Mucosa of descending colon (tissue), 3 donors: ENCODE measurements around the gene TMPRSS6. TPM values are rescaled to one million over a fixed set of nuclear protein-coding genes. Genes with fewer than 3 reads are reported as not detected.
A peak's percentile ranks its signal among the peaks of the same experiment; 100 is the strongest.

Experiments
- ATAC-seq: fragments of 200-7000 bp; cut with Tn5 transposase; one replicate; pipeline ENCODE4 v1.9.1; 2020; ENCODE audit warnings: mild to moderate bottlenecking, moderate library complexity
- DNase-seq, 3 donors: peaks; one replicate each; pipeline ENCODE4 v3.0.0-alpha.2; 2020
- H3K36me3 ChIP-seq: fragments of 200-600 bp; one replicate; pipeline ENCODE4 v1.8.0; 2021; ENCODE audit warnings: low read depth, mild to moderate bottlenecking
- H3K4me1 ChIP-seq: fragments of 200-600 bp; one replicate; pipeline ENCODE4 v1.8.0; 2021; ENCODE audit warnings: low read depth, mild to moderate bottlenecking
- H3K4me3 ChIP-seq: fragments of 200-600 bp; one replicate; pipeline ENCODE4 v1.8.0; 2021; ENCODE audit warnings: mild to moderate bottlenecking
- H3K9me3 ChIP-seq: fragments of 200-600 bp; one replicate; pipeline ENCODE4 v1.8.0; 2021; ENCODE audit warnings: mild to moderate bottlenecking
- CTCF ChIP-seq: fragments of 200-600 bp; IDR thresholded peaks from one replicate; pipeline ENCODE4 v1.8.0; 2022; ENCODE audit warnings: antibody characterized with exemption, mild to moderate bottlenecking
- intact Hi-C, 2 donors: fragments of 100-400 bp; cut with DNase I in 1 of 2; cut with micrococcal nuclease in 1 of 2; formaldehyde crosslinking; loops; one replicate each; pipeline versions ENCODE4 v1.11.0 to v1.11.1; 2022; cut with DNase I, micrococcal nuclease
- total RNA-seq, 3 donors: library from RNA; stranded (reverse); fragmentation: NEBNext Ultra II Directional in 2 of 3; extraction: Animal tissue kit (Norgen Biotek cat#: 25700) in 2 of 3; gene quantifications; one replicate each; pipeline versions ENCODE4 v1.2.1 to v1.2.4, GENCODE V29; 2021 to 2023
- donor health status: DM: no; HTN: no; CAD: no; lungs with moderate emphysema.
- donor health status: DM: no; HTN: no; CAD: no.
- donor health status: DM: no; HTN: yes; CAD: no.

TMPRSS6 gene
- total RNA-seq, 3 donors from 2014 or later = 0.29 to 0.46 TPM; not detected in 1

GRCh38 chr22:37023743-37024338 is 85.7 kb downstream of the TMPRSS6 start:
- Histone ChIP-seq H3K4me1 (peaks cover 31% of the 10 kb centered on the region), H3K9me3 (no peaks in the 10 kb centered on the region), H3K36me3 (peaks cover 3% of the 10 kb centered on the region), H3K4me3 (no peak overlapping the region)
- TF ChIP-seq CTCF = no peak
- ATAC-seq (peak; percentile 70), DNase-seq (peak; percentile 81 to 91 (median 90))
- intact Hi-C loops = no loop called here

- Histone ChIP-seq H3K36me3 (peaks cover 3% of the 10 kb centered on the region), H3K4me3 (no peak overlapping the region), H3K9me3 (no peaks in the 10 kb centered on the region), H3K4me1 (peaks cover 39% of the 10 kb centered on the region)
- ATAC-seq (no peak), DNase-seq (peak in 2 of 3 donors; percentile 37 to 58)
- no peak for TF ChIP-seq CTCF
- intact Hi-C loops = no loop called here
Measured at GRCh38 chr22:37022483-37023337, 86.8 kb downstream of the TMPRSS6 start.

- Histone ChIP-seq H3K4me3 (no peak overlapping the region), H3K9me3 (no peaks in the 10 kb centered on the region), H3K36me3 (peaks cover 3% of the 10 kb centered on the region), H3K4me1 (peaks cover 45% of the 10 kb centered on the region)
- TF ChIP-seq CTCF = peak; percentile 54
- intact Hi-C loops = no loop called here
- ATAC-seq (no peak), DNase-seq (peak in 2 of 3 donors; percentile 60 to 70)
Measured at GRCh38 chr22:37021710-37022482, 87.6 kb downstream of the TMPRSS6 start.

GRCh38 chr22:37021041-37021440 is 88.5 kb downstream of the TMPRSS6 start:
- ATAC-seq = peak; percentile 20
- peak; percentile 68 to 72 (median 69) for DNase-seq
- no peak for TF ChIP-seq CTCF
- intact Hi-C loops = no loop called here
- Histone ChIP-seq H3K4me3 (no peak overlapping the region), H3K9me3 (no peaks in the 10 kb centered on the region), H3K4me1 (peaks cover 52% of the 10 kb centered on the region), H3K36me3 (peaks cover 3% of the 10 kb centered on the region)

GRCh38 chr22:37020192-37020479 is 89.4 kb downstream of the TMPRSS6 start:
- H3K9me3 ChIP-seq = no peaks in the 10 kb centered on the region
- ATAC-seq = peak; percentile 28
- H3K36me3 ChIP-seq = peaks cover 3% of the 10 kb centered on the region
- peaks cover 55% of the 10 kb centered on the region for H3K4me1 ChIP-seq
- peak overlapping the region; percentile 90 for H3K4me3 ChIP-seq
- no peak for TF ChIP-seq CTCF
- peak; percentile 71 to 79 (median 75) for DNase-seq
- intact Hi-C loops = no loop called here
